C4-2B (cell line): ENCODE data around the gene PADI4.

Experiments
- H3K27ac ChIP-seq: fragments of 450-650 bp; 2 replicates; pipeline ENCODE4 v1.5.1; 2017
- CTCF ChIP-seq: fragments of 450-650 bp; conservative IDR thresholded peaks from 2 replicates; pipeline ENCODE4 v1.5.1; 2017; ENCODE audit warnings: mild to moderate bottlenecking
- ZFX ChIP-seq: fragments of 450-650 bp; IDR thresholded peaks from 2 replicates; pipeline ENCODE4 v1.6.1; 2017

PADI4 gene

GRCh38 chr1:17281775-17282181 lies 26.2 kb upstream of the PADI4 start:
- H3K27ac ChIP-seq: no peak overlapping the region
- TF ChIP-seq CTCF (no peak), ZFX (no peak)

GRCh38 chr1:17282836-17283235 lies 25.2 kb upstream of the PADI4 start:
- no peak for TF ChIP-seq CTCF
- H3K27ac ChIP-seq: no peak overlapping the region

- TF ChIP-seq CTCF: no peak
- no peak overlapping the region for H3K27ac ChIP-seq
These were observed 21.4 kb upstream of the PADI4 start for GRCh38 chr1:17286646-17287045.

GRCh38 chr1:17287130-17287776 lies 20.7 kb upstream of the PADI4 start:
- H3K27ac ChIP-seq: no peak overlapping the region
- no peak for TF ChIP-seq CTCF
- no peak for TF ChIP-seq ZFX

- no peak for TF ChIP-seq ZFX
- no peak for TF ChIP-seq CTCF
- H3K27ac ChIP-seq: no peak overlapping the region
These were observed 18.3 kb upstream of the PADI4 start for GRCh38 chr1:17289721-17290120.

- TF ChIP-seq ZFX: no peak
- no peak overlapping the region for H3K27ac ChIP-seq
These were observed 17.4 kb upstream of the PADI4 start for GRCh38 chr1:17290553-17290952.

GRCh38 chr1:17292299-17293160 lies 15.5 kb upstream of the PADI4 start:
- peak overlapping the region; percentile 43; the same call in 1 of the 2 replicates for H3K27ac ChIP-seq

More at GRCh38 chr1:17292299-17293160, 15.5 kb upstream of the PADI4 start:
- TF ChIP-seq CTCF (no peak), ZFX (no peak)
